KBM-7 (cell line): ENCODE measurements around the gene FRYL.
"Not testable (repeated sequence)": the region's sequence is repeated elsewhere in the genome, so short reads cannot be mapped to it uniquely, and the experiment has no call there.

Experiments
- DNase-seq: peaks from one replicate; pipeline ENCODE4 v3.0.0-alpha.2; 2015
- in situ Hi-C: fragments of 300-500 bp; cut with MboI; formaldehyde crosslinking; loops from 2 replicates; pipeline ENCODE4 v1.14.3; 2020; ENCODE audit warnings: low sequenced_read_pairs, low pct_unique_long_range_greater_than_20kb, mixed read lengths

Gene FRYL

DNA sequence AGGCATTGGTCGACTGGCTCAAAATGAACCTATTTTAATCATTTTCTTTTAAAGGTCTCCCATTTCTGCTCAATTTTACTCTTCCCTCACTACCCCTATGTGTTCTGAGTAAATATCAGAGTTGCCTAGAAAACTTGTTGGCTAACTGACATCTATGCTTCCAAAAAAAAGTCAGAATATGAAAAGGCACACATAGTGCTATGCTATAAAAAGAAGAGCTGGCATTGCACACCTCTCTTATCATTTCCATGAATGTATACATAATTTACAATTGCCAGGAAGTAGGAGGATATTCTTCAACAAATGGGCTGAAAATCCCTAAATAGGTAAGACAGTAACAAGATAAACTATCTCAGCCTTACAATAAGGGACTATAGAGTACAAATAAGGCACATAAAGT lies 70.2 kb downstream of the FRYL start:
- in situ Hi-C loops = no loop called here
- DNase-seq = no peak

- in situ Hi-C loops = no loop called here
- no peak for DNase-seq
These were observed 71.5 kb downstream of the FRYL start for GRCh38 chr4:48708610-48709009.

- DNase-seq = no peak
- in situ Hi-C loops = no loop called here
These were observed 73.3 kb downstream of the FRYL start for GRCh38 chr4:48706736-48707135.

DNA sequence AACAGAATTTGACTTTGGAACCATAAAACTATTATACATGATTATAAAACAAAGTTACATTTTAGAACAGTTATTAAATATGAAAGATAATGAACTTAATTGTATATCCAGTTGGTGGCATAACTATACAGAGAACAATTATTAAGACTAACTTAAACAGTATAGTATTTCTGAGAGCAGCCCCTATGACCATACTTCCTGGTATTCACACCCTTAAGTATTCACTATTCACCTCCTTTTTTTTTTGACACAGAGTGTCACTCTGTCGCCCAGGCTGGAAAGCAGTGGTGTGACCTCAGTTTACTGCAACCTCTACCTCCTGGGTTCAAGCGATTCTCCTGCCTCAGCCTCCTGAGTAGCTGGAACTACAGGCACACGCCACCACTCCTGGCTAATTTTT lies 74.5 kb downstream of the FRYL start:
- in situ Hi-C loops = no loop called here
- DNase-seq = no peak

DNA sequence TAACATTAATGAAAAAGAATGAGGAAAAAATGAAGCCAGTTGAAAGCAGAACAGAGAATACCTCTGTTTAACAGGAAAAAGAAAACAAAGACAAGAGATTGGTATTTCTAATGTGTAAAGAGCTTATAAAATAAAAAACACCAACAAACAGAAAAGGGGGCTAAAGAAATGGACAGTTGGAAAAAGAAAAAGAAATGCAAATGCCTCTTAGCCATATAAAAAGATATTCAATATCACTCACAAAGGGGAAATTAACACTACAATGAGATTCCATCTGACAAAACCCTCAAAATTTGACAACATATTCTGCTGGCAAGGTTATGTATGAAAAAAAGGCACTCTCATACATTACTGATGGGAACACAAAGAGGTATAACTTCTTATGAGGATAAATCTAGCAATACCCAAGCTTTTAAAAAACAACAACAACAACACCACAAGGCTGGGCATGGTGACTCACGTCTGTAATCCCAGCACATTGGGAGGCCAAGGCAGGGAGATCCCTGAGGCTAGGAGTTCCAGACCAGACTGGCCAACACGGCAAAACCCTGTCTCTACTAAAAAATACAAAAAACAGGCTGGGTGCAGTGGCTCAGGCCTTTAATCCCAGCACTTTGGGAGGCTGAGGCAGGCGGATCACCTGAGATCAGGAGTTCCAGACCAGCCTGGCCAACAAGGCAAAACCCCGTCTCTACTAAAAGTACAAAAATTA lies 75.8 kb downstream of the FRYL start:
- no peak for DNase-seq
- in situ Hi-C loops = no loop called here

GRCh38 chr4:48699475-48699874 lies 80.6 kb downstream of the FRYL start:
- no peak for DNase-seq
- in situ Hi-C loops = no loop called here

DNA sequence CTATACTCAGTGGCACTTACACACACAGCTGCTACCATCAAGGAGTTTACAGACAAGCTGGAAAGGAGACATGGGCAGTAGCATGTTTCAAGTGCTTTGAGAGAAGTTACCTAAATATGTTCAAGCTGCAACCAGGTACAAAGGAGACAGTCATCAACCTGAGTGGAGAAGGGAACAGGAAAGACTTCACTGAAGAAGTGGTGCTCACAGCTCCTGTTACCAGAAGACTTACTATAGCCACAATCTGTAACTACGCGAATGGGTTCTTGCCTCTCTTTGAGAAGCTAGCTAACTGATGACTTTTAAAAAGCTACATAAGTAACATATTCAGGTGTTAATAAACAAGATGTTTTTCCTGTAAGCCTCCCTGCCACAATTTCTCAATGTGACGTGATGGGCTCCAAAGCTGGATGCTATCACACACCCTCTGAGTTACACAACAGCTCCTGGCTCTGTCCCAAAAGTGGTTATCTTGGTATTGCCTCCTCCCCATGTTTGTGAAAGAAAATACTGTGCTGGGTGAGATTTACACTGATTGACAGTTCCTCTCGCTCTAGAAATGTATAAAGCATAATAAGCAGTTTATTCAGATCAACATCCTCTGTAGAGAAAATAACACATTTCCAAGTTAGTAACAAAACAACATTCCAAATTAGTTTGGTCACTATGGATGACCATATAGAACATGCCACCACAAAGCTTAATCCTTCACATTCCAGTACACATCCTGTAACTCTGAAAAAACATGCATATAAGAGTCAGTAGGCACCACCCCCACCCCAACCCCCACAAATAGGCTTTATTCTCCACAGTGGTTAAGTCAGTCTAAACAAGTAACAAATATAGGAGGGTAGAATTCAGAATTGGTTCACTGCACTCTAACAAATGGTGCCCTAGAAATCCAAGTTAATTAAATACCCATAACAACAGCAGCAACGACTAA lies 81.8 kb downstream of the FRYL start:
- in situ Hi-C loops = no loop called here
- peak; percentile 72 for DNase-seq

GRCh38 chr4:48697516-48697915 lies 82.6 kb downstream of the FRYL start:
- DNase-seq, in situ Hi-C loops: not testable (repeated sequence)

- in situ Hi-C loops = no loop called here
- no peak for DNase-seq
These were observed 85.3 kb downstream of the FRYL start for GRCh38 chr4:48694824-48695223.

DNA sequence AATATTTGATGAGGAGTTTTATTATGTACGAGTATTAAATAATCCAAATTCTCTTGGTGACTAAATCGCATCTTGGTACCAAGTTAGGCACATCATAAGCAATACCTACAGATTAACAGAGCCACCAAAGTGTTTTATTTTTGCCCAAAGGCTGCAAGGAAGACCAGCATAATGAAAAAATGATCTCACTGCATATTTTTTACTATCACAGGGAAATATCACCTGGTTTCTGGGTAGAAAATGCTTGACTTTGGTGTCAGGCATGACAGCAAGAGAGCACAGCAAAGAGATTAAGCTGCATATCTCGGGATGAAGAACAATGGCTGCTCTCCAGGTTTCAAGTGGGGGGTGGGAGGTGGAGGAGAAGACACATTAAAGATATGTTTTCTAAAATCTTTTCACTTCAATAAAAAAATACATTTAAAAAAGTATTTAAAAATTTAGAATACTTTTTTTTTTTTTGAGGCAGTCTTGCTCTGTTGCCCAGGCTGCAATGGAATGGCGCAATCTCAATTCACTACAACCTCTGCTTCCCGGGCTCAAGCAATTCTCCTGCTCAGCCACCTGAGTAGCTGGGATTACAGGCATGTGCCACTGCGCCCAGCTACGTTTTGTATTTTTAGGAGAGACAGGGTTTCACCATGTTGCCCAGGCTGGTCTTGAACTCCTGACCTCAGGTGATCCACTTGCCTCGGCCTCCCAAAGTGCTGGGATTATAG lies 86.1 kb downstream of the FRYL start:
- DNase-seq = no peak
- in situ Hi-C loops = no loop called here

- no peak for DNase-seq
- in situ Hi-C loops = no loop called here
These were observed 87.2 kb downstream of the FRYL start for GRCh38 chr4:48692897-48693296.

- DNase-seq = no peak
- in situ Hi-C loops = no loop called here
These were observed 88.0 kb downstream of the FRYL start for GRCh38 chr4:48692044-48692443.

GRCh38 chr4:48688953-48689352 lies 91.1 kb downstream of the FRYL start:
- in situ Hi-C loops = no loop called here
- no peak for DNase-seq

DNA sequence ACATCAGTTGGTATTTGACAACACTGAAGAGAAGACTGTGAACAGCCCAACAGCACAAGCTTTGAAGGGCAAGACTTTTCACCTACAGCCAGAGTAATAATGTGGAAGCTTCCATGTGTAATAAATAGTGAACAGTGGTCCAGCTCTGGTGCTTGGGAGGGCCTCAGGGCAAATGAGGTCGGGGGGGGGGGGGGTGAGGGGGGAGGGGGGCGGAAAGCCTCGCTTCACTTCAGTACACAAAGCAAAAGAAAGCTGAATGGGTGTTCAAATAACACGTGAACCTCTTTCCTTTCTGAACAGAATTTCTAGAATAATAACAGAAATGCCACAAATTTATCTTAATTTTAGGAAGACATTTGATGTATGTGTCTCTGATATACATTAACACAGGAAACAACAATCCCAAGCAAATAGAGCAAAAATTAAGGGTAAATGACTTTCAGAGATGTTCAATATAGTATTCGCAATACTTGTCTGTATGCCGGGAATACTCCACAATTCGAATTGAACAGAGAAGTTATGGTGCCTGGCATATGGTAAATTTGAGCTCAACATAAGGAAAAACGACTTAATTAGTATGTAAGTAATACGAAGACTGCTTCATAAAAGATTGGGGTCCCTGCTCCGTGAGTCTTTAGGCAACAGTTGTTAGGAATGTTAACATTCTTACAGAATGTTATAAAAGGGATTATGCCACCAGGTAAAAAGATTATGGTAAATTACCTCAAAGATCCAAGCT lies 92.6 kb downstream of the FRYL start:
- no peak for DNase-seq
- in situ Hi-C loops = no loop called here

DNA sequence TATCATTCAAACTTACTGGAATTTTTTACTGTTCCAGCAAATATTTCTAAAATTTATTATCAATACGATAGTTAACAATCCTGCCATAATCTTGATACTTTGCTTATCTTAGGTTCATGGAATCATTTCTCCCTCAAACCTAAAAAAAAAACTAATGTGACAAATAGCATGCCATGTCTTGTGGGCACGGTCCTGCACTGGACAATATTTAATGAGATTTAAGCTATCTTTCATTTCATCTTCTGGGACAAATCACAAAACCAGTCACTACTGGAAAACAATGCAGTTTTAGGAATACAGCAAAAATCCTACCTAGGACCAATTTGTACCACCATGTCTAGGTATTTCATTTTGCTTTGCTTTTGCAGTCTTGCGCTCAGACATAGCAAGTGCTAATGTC lies 93.7 kb downstream of the FRYL start:
- in situ Hi-C loops = no loop called here
- no peak for DNase-seq

DNA sequence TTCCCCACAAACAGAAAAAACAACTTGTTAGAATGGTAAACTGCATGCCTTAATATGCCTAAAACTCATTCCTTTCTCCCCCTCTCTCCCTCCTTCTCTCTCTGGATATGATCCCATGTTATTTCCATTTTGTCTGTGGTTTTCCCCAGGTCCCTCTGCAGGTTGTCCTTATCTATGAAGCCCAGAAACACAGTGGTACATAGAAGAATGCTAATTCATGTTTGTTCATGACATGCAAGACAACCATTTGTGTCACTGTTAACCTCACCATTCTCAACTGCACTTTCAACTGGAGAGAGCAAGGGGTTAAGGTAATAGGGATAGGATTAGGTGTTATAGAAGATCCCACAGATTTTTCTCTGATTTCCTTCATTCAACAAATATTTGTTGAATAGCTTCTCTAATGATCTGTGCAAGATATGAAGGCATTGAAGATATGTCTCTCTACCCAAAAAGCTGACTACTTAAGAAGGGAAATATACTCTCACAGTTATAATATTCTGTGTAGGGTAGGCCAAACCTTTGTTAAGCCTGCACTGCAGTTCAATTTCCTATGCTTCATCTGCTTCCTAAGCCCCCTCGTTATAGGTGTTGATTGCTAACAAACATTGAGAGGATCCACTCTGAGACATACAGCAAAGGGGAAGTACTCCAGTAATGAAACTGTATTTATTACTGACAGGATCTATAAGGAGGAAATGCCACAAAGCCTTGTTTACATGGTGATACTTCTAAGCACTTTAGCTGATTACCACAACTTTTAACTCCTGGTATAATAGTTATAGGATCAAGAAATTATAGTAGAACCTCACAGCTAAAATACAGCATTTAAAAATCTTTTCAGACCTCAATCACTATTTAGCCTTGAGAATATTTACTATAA lies 96.1 kb downstream of the FRYL start:
- DNase-seq = peak; percentile 65
- in situ Hi-C loops = no loop called here

DNA sequence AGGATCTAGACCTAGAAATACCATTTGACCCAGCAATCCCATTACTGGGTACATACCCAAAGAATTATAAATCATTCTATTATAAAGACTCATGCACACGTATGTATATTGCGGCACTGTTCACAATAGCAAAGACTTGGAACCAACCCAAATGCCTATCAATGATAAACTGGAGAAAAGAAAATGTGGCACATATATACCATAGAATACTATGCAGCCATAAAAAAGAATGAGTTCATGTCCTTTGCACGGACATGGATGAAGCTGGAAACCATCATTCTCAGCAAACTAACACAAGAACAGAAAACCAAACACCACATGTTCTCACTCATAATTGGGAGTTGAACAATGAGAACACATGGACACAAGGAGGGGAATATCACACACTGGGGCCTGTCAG lies 97.2 kb downstream of the FRYL start:
- in situ Hi-C loops, DNase-seq: not testable (repeated sequence)

GRCh38 chr4:48681856-48682255 lies 98.2 kb downstream of the FRYL start:
- in situ Hi-C loops = no loop called here
- peak; percentile 33 for DNase-seq
